NCI-H1436 (cell line): ENCODE results near the gene DOCK2.
"Not testable (repeated sequence)": the region's sequence is repeated elsewhere in the genome, so short reads cannot be mapped to it uniquely, and the experiment has no call there.

Experiments used
- DNase-seq: peaks from one replicate; lab custom pipeline; 2025; lab: John Stamatoyannopoulos, UW

Gene DOCK2

DNA sequence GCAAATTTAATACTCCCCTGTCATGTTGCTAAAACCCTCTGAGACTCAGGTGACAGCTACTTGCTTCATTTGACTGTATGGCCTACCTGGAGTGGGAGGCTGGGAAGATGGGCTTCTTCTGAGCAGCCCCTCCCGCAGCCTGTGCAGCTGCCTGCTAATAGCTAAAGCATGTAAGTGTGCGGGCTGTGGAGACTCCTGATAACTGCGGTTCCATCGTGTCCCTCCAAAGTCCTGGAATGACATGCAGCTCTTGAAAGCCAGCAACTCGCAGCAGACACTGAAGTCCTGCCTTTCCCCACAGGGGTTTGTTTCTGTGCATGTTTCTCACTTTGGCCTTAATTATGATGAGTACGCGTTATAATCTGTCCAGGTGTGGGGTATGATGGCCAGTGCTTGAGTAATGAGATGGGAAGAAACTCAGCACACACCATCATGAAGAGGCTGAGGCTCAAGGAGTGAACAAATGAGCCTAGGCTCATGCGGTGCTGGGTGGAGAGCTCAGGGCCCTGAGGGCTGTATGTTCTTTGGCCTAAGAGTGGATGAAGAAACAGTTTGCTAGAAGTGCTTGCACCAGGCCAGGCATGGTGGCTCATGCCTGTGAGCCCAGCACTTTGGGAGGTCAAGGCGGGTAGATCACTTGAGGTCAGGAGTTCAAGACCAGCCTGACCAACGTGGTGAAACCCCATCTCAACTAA, 119.1 kb downstream of the DOCK2 start:
- DNase-seq = no peak

DNA sequence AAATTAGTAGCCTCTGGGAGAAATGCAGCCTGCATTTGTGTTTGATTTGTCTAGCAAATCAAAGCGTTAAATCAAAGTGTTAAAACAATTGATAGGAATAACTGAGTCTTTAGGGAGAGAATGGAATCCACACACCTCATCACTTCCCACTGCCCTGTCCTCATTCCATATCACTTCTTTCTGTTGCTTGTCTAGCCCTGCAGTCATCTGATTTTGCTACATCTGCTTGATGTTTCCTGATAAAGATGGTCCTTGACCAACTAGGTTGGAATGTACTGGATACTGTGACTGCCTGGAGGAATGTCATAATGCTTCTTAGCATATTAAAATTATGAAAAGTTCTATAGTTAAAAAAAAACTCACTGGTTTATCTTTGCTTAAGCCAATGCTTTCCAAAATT, 119.9 kb downstream of the DOCK2 start:
- DNase-seq = no peak

DNA sequence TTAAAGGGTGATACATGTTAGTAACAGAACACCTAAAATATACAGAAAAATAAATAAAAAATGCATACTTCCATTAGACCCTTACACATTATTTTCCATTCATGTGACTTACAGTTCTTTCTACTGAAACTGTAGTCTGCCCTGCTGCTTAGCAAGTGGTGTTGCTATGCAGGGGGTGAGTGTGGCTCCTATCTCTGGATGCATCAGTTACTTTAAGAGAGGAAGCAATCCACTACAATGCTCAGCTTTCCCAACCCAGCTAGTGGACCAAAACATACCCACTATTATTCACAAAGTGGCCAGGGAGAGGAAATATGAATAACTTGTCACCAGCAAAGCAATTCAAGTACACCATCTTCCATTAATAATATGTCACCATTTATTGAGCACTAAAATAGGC, 121.8 kb downstream of the DOCK2 start:
- no peak for DNase-seq

DNA sequence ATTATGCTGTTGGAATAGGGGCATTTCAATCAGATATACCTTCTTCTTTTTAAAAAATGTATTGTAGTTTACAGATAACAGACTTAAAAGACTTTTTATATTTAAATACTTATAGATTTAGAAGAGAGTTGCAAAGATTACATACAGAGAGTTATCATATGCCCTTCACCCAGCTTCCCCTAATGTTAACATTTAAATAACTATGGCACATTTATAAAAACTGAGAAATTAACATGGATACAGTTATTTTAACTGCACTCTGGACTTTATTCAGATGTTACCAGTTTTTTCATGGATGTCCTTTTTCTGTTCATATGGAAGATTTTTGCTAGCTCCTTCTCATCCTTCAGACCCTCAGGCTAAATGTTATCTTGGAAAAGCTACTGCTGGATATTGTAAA, 123.2 kb downstream of the DOCK2 start:
- no peak for DNase-seq

DNA sequence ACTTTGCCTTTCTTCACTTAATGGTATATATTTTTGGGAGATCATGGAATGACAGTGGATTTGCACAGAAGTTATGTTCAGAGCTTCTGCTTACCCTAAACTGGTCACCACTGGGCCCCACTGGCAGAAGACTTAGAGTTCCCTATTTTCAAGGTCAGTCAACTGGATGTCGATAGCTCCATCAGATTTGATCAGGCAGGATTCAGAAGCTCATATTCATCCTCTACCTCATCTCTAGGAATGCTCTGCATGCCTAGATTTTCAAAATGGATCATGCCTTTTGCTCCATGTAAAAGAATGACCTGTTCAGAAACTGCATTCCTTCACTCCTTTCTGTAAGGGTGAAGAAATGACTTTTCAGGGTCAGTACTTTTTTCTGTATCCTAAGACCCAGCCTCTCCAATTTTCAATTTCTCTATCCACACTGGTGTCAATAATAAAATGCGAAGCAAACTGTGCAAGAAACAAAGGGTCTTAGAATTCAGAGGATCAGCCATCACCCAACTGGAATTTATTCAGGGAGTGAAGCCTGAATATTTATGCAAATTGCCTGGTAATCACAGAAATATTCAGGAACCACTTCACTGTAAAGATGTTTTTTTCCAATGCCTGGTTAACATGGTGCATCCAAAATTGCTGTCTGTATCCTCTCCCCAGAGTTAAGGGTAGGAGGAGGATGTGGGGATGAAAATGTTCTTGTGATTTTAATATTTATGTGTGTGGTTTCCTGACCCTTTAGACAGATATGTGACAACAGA, 125.4 kb downstream of the DOCK2 start:
- no peak for DNase-seq

DNA sequence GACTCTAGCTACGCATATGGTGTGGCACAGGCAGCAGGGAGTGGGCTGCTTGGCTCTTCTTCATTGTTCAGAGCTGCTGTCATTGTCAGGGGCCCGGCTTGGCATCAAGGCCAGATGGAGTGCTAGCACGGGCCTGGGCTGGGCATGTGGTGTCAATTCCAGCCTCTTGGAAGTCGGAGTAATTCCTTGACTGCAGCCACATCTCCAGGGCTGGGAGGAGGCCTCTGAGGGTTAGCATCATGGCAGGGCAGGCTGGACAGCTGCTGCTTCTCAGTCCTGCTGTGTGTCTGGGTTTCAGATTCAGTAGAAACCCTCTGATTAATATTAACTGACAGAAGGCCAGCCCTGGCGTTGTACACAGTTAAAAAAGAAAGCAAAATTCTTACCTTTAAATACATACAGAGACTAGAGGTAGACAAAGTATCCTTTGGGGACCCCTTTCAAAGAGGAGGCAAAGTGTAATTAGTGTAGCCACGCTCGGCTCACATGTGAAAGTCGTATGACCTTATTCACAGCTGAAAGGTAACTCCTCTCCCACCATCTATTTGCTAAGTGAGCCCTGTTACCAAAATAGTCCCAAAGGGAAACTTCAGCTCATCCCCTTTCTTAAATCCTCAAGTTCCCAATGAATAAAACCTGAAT, 126.4 kb downstream of the DOCK2 start:
- no peak for DNase-seq

DNA sequence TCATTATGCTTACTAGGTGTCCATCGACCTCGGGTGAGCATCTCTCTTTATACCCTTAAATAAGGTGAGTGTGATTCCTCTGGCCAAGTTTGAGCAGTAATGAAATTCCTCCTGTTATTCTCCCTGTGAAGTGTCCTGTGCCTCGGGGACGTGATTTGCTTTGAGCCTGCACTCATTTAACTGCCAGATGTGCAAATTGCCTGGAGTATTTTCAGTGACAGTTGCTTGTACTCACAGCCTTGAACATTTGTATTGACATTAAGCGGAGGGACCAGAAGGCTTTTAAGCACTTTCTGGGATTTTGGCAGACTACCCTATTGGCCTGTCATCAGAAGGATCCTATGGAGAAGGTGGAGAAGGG, 126.9 kb downstream of the DOCK2 start:
- no peak for DNase-seq

DNA sequence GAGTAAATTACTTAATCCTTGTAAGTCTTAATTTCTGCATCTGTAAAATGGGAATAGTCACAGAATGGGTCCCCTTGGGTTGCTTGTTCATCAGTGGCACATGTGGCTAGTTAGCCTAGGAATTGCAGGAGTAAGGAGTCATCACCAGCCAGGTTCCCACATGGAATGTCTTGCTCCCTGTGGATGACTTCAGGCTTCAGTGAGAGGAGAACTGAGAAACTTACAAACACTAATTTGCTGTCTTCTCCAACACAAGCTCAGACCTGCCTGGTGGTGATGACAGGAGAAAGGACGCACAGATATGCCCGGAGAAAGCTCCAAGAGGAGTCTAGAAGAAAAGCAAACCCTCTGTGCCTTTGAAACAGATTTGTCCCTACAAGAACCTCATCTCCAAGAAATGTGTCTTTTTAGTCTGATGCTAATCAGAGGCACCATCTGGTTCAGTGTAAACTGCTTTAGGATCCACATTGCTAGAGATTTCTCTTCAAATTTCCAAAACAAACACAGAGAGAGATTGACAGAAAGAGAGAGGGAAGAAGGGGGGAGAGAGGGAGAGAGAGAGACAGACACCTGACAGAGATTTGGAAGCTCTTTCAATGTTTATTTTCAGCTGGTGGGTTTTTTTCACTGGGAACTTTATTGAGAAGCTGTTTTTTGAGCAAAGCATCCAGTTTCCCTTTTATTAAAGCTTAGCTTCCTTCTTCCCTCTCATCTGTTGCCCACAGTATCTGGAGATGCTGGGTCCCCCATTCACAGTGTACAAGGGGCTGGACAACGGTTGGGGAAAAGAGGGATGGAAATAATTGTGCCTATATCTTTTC, 128.3 kb downstream of the DOCK2 start:
- DNase-seq = no peak

DNA sequence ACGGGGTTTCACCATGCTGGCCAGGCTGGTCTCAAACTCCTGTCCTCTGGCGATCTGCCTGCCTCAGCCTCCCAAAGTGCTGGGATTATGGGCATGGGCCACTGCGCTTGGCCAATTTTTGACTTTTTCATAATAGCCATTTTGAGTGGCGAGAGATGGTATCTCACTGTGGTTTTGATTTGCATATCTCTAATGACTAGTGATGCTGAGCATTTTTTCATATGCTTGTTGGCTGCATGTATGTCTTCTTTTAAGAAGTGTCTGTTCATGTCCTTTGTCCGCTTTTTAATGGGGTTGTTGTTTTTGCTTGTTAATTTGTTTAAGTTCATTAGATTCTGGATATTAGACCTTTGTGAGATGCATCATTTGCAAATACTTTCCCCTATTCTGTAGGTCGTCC, 129.9 kb downstream of the DOCK2 start:
- DNase-seq = not testable (repeated sequence)

DNA sequence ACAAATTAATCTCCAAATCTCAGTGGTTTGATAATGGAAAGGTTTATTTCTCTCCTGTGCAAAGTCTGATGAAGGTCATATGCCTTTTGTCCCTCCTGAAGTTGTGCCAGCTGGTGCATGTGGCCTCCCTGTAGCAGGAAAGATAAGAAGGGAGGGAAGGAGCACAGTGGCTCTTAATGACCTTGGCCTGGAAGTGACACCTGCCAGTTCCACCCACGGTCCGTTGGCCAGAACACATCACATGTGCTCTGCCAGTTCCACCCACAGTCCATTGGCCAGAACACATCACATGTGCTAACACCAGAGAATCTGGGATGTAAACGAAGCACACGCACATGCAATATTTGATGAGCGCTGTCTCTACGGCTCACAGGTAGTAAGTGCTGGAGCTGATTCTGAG, 130.9 kb downstream of the DOCK2 start:
- no peak for DNase-seq

DNA sequence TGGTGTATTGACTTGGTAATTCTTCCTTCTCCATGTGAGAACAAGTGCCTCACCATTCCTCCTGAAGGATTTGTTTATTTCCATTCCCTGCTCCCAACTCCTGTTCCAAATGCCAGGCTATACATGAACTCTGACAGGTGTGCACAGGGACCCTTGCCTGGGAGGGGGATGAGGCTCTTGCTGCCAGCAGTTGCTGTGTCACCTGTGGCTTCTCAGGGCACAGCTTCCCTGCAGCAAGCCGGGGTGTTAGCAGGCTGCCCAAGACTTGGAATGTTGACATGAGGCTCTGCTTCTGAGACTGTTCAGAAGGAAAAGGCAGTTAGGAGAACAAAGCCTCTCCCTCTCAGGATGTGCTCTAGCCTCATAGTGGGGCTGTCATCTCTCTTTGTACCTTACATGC, 131.3 kb downstream of the DOCK2 start:
- no peak for DNase-seq

DNA sequence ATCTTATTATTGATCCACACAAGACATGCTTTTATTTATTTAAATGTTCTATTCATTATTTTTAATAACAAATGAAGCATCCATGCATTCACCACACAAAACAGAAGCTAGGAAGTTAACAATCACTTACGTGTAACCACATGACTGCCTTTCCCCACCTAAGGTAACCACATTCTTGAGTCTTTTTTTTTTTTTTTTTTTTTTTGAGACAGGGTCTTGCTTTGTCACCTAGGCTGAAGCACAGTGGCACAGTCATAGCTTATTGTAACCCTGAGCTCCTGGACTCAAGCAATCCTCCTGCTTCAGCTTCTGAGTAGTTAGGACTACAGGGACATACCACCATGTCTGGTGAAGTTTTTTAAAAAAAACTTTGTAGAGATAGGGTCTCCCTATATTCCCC, 133.0 kb downstream of the DOCK2 start:
- no peak for DNase-seq

DNA sequence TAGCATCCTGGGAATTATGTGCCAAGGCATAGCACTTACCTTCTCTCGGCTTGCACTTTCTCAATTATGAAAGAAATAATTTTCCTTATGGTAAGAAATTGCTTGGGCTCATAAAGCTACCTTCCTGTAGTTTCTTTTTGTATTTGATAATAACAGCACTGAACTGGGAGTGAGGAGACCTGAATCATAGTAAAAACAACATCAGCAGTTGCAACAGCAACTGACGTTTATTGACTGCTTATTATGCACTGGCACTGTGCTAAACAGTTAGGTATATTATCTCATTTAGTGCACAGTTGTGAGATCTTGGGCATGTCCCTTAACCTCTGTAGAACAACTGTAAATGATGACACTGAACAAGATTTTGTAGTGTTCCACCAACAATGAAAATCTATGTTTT, 135.2 kb downstream of the DOCK2 start:
- no peak for DNase-seq

DNA sequence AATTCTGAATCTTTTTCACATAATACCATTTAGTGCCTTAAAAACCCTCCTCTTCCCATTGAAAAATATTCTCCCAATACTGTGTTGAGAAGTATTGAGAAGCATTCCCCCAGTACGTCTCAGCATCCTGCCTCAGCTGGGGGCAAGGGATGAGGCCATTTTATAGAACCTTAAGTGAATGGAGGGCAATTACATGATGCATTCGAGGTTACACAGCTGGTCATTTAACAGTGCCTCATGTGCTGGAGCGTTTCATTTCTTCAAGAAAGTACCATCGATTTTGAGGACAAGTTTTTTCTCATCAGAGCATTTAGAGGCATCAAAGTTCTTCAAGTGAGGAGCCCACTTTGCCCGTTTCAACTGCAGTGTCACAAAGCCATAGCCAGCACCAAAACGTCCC, 135.6 kb downstream of the DOCK2 start:
- DNase-seq = no peak

DNA sequence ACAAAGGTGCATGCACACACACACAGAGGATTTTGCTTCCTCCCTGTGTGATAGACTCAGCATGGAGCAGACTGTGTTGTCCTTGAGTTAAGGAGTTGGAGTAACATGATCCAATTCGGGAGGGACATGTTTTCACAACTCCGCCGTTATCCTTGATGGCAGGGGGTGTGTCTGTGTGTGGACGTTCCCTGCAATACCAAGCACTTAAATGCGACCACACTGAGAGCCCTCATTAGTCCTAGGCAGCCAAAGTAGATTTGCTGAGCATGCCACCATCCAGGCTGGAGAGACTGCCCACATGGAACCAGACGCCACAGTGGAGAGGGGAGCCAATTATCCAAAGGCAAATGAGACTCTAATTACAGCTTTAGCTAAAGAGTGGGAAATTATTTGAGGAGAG, 140.1 kb downstream of the DOCK2 start:
- no peak for DNase-seq

DNA sequence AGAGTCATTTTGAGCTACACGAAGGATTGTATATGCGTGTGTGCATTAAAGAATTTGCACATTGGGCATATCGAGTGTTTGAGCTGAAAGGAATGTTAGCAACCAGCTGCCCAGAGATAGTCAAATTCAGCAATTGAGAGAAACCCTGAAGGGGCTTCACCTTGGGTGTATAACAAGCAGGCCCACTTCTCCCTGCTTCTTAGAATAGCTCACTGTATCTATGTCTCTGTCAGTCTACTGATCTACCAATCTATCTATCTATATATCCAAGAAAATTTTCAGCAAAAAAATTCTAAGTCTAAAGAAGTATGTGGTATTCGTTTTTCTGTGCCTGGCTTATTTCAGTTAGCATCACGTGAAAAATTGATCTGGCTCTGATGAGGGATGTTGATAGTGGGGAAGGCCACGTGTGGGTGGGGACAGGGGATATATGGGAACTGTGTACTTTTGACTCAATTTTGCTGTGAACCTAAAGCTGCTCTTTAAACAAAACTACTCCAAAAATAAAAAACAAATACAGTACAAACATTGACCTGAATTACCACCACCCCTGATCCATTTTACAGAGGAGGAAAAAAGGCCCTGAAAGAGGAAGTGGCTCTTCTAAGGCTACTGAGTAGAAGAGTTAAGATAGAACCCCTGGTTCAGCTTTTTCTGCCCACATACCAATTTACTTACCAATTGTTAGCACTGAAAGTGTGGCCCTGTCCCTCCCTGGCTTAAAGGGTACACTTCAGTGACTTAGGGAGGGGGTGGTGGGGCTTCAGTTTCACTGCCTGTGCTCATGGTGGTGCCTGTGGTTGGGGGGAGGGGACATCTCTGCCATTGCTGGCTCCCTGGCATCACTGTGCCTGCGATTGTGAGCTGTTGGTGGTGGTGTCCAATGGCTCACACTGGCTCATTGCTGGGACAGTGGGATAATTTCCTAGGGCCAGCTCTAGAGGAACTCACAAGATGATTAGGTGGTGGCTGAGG, 141.8 kb downstream of the DOCK2 start:
- DNase-seq = no peak

DNA sequence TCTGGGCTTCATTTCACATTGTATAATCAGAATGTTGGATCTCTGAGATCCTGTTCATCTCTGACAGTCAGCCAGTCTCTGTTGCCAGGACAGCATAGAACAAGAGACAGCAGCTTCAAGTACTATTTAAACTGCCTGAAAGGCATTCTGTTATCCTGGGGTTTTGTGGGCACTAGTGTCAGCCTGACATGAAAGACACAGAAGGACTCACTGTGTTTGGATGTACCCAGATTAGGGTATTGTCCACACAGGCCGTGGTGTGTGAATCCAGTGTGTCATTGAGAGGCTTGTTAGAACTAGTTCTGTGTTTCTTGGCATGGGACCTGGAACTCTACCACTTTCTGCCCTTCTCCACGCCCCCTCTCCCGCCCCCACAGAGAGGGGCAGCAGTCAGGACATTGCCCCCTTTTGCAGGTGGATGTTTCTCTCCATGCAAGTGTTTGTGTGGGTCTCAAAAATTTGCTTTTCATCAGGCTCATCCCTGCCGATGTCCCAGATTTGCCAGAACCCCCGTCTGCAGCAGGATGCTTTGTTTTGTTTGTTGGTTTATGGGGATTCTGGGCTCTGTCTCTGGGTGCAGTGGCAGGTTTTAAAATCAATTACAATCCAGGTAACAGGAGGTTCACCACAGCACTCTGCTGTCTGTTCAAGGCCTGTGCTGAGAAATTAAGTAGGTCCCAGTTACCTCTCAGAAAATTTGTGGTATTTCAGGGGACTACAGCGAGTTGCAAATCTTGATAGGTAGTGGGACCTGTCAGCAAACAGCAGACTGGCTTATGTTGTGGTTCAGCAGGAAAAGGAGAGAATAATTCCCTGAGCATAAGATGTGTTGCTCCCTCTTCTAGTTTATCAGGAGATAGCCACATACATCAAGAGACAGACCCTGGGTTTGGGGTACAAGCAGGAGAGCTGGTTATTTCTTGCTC, 144.6 kb downstream of the DOCK2 start:
- no peak for DNase-seq

DNA sequence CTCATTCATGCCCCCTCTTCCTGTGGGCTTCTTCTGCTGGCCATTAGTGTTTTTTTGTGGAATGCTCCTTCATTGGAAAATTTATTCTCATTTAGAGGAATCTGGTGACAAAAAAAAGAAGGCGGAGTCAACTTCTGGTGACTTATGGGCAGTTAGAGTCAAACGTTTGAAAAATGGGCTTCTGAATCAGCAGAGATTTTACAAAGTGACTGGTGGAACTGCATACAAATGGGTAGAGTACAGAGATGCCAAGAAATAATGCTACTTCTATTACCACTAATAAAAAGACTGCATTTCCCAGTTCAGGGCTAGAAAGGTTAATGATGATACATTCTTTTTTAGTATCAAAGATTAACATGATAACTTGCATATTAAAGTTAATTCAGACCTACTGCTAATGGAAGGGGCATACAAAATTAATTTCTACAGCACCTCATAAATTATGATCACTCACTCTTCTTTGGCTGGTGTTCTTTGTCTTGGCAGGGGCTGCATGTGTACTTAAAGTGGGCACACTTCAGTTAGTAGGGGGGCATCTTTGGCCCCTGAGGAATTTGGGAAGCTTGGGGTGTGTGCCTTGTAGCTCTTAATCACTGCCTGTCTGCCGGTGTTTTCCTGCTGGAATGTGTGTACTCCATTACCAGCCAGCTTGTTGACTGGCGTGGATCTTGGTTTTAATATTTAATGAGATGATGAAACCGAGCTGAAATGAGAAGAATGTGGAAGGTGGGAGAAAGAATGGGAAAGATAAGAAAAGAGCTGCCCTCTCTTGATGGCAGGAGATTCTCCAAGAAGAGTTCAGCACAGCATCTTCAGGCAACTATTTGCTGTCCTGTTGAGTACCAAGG, 148.9 kb downstream of the DOCK2 start:
- no peak for DNase-seq

DNA sequence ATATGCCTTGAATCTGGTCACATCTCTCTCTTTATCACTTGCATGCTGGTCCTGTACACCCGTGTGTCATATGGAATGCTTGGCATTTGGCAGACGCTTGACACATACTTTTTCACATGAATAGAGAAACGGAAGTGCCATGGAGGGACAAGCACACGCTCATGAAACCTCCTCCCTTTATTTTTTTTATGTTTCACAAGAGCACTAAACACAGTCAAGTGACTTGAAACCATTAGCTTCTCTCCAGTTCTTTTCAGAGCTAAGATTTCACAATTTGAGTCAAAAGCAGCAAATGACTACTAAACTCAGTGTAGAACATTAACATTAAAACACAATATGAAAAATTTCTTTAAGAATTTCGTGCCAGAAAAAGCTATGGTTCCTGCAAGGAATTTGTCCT, 151.1 kb downstream of the DOCK2 start:
- DNase-seq = no peak
